ENCODE results near the gene PLD3.

Gene PLD3

DNA sequence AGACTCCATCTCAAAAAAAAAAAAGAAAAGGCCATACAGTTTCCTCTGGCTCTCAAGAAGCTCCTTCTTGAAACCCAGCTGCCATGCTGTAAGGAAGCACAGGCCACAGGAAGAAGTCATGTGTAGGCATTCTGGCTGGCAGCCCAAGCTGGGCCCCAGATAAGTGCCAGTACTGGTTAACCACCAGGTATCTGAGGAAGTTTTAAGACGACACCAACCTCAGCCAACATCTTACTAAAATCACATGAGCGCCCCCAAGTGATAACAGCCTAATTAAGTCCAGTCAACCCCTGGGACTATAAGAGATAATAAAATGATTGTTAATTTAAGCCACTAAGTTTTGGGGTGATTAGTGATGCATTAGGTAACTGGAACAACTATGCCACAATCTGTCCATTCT lies 36.0 kb upstream of the PLD3 start:
- H3K27me3 ChIP-seq (ENCODE audit: insufficient read depth, poor library complexity, severe bottlenecking) = no peaks in the 10 kb centered on the region
- H3K27ac ChIP-seq (replicated peaks) = no peak overlapping the region
- peak in 1 of 2 experiments; percentile 22 for DNase-seq (ENCODE audit: low read depth in 1 of 2, low spot score in 1 of 2)
- TF ChIP-seq POLR2AphosphoS5 (IDR thresholded peaks at IDR 0.05; ENCODE audit: low read depth) (no peak), GABPA (IDR thresholded peaks at IDR 0.05; ENCODE audit: low read depth) (no peak), SPI1 (IDR thresholded peaks at IDR 0.05; ENCODE audit: borderline replicate concordance, low read depth) (no peak)
- TF ChIP-seq, protein P1, sequence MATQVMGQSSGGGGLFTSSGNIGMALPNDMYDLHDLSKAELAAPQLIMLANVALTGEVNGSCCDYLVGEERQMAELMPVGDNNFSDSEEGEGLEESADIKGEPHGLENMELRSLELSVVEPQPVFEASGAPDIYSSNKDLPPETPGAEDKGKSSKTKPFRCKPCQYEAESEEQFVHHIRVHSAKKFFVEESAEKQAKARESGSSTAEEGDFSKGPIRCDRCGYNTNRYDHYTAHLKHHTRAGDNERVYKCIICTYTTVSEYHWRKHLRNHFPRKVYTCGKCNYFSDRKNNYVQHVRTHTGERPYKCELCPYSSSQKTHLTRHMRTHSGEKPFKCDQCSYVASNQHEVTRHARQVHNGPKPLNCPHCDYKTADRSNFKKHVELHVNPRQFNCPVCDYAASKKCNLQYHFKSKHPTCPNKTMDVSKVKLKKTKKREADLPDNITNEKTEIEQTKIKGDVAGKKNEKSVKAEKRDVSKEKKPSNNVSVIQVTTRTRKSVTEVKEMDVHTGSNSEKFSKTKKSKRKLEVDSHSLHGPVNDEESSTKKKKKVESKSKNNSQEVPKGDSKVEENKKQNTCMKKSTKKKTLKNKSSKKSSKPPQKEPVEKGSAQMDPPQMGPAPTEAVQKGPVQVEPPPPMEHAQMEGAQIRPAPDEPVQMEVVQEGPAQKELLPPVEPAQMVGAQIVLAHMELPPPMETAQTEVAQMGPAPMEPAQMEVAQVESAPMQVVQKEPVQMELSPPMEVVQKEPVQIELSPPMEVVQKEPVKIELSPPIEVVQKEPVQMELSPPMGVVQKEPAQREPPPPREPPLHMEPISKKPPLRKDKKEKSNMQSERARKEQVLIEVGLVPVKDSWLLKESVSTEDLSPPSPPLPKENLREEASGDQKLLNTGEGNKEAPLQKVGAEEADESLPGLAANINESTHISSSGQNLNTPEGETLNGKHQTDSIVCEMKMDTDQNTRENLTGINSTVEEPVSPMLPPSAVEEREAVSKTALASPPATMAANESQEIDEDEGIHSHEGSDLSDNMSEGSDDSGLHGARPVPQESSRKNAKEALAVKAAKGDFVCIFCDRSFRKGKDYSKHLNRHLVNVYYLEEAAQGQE (IDR thresholded peaks at IDR 0.05; ENCODE audit: insufficient replicate concordance, low read depth) = no peak
- TF ChIP-seq, protein P2, sequence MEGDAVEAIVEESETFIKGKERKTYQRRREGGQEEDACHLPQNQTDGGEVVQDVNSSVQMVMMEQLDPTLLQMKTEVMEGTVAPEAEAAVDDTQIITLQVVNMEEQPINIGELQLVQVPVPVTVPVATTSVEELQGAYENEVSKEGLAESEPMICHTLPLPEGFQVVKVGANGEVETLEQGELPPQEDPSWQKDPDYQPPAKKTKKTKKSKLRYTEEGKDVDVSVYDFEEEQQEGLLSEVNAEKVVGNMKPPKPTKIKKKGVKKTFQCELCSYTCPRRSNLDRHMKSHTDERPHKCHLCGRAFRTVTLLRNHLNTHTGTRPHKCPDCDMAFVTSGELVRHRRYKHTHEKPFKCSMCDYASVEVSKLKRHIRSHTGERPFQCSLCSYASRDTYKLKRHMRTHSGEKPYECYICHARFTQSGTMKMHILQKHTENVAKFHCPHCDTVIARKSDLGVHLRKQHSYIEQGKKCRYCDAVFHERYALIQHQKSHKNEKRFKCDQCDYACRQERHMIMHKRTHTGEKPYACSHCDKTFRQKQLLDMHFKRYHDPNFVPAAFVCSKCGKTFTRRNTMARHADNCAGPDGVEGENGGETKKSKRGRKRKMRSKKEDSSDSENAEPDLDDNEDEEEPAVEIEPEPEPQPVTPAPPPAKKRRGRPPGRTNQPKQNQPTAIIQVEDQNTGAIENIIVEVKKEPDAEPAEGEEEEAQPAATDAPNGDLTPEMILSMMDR (IDR thresholded peaks at IDR 0.05; ENCODE audit: insufficient read depth, low read length) = no peak
- H3K4me3 ChIP-seq (replicated peaks; ENCODE audit: insufficient read depth, low read length) = no peak overlapping the region

DNA sequence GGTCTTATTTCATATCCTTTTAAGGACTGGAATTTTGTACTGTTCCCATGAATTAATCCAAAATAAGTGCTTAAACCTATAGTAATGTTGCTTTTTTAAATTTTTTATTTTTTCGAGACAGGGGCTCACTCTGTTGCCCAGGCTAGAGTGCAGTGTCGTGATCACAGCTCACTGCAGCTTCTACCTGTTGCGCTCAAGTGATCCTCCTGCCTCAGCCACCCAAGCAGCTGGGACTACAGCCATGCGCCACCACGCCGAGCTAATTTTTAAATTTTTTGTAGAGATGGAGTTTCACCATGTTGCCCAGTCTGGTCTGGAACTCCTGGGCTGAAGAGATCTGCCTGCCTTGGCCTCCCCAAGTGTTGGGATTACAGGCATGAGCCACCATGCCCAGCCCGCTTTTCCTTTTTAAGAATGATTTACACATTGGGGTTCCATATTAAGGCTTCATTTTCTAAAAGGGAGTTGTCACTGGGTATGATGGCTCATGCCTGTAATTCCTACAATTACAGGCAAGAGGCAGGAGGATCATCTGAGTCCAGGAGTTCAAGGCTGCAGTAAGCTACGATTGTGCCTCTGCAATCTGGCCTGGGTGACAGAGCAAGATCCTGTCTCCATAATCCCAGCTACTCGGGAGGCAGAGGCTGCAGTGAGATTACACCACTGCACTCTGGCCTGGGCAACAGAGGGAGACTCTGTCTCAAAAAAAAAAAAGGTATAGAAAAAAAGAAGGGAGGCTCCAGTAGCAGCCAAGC lies 35.1 kb upstream of the PLD3 start:
- no peak for DNase-seq (ENCODE audit: low read depth in 1 of 2, low spot score in 1 of 2)
- Histone ChIP-seq H3K4me3 (replicated peaks; ENCODE audit: insufficient read depth, low read length) (no peak overlapping the region), H3K27ac (replicated peaks) (no peak overlapping the region), H3K27me3 (ENCODE audit: insufficient read depth, poor library complexity, severe bottlenecking) (no peaks in the 10 kb centered on the region)
- TF ChIP-seq SPI1 (IDR thresholded peaks at IDR 0.05; ENCODE audit: borderline replicate concordance, low read depth) = no peak
- TF ChIP-seq POLR2AphosphoS5 (IDR thresholded peaks at IDR 0.05; ENCODE audit: low read depth) = no peak
- TF ChIP-seq, protein P1 (IDR thresholded peaks at IDR 0.05; ENCODE audit: insufficient replicate concordance, low read depth) = no peak
- no peak for TF ChIP-seq GABPA (IDR thresholded peaks at IDR 0.05; ENCODE audit: low read depth)
- TF ChIP-seq, protein P2 (IDR thresholded peaks at IDR 0.05; ENCODE audit: insufficient read depth, low read length) = no peak

DNA sequence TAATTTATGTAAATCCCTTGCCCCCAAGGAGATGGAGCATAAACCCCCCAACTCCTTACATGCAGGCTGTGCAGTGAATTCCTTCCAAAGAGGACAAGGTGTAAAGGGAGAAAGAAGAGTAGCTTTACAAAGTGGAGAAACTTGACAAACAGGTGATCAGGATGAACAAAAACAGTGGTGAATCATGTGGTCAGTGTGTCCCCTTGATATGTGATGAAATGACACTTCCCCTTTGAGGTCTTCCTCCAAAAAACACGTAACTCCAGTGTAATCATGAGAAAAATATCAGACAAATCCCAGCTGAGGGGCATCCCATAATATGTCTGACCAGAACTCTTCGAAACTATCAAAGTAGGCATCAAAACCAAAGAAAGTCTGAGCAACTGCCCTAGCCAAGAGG lies 33.8 kb upstream of the PLD3 start:
- Histone ChIP-seq H3K27me3 (ENCODE audit: insufficient read depth, poor library complexity, severe bottlenecking) (no peaks in the 10 kb centered on the region), H3K4me3 (replicated peaks; ENCODE audit: insufficient read depth, low read length) (no peak overlapping the region), H3K27ac (replicated peaks) (no peak overlapping the region)
- peak; percentile 83 for TF ChIP-seq SPI1 (IDR thresholded peaks at IDR 0.05; ENCODE audit: borderline replicate concordance, low read depth)
- TF ChIP-seq, protein P1 (IDR thresholded peaks at IDR 0.05; ENCODE audit: insufficient replicate concordance, low read depth) = no peak
- peak; percentile 39 to 50 for DNase-seq (ENCODE audit: low read depth in 1 of 2, low spot score in 1 of 2)

Measured in HL-60 (cell line).